IMR-90 (cell line): ENCODE measurements around the gene C3AR1. TPM values are rescaled to one million over a fixed set of nuclear protein-coding genes. Genes with fewer than 3 reads are reported as not detected.

Experiments used
- ATAC-seq: fragments of 200-7000 bp; cut with Tn5 transposase; 2 replicates; pipeline ENCODE4 v1.9.1; 2020; ENCODE audit warnings: low read depth, mild to moderate bottlenecking, moderate library complexity
- BruUV-seq: library from RNA; stranded (reverse); fragments of 400-500 nt; replicated peaks from 2 replicates; lab custom pipeline; 2021; lab: Mats Ljungman, UMichigan
- CTCF ChIA-PET: fragments of 300-600 bp; formaldehyde crosslinking; extraction: SDS; loops from one replicate; lab custom pipeline; 2021; ENCODE audit warnings: antibody characterized with exemption; lab: Yijun Ruan, JAX
- POLR2A ChIA-PET: fragments of 300-600 bp; sonication (Branson Sonifier 250); formaldehyde crosslinking; loops from one replicate; lab custom pipeline; 2022; ENCODE audit warnings: antibody characterized with exemption; ENCODE audit not compliant: unreplicated experiment; lab: Charles Lee
- DNase-seq: peaks from one replicate; pipeline ENCODE4 v3.0.0; 2013
- H2AFZ ChIP-seq: replicated peaks from 2 replicates; pipeline ENCODE3; 2013; ENCODE audit warnings: low read length, mild to moderate bottlenecking; ENCODE audit not compliant: poor library complexity
- H2AK5ac ChIP-seq: 2 replicates; pipeline ENCODE4 v1.6.1; 2013; ENCODE audit warnings: low read depth, low read length, inconsistent platforms
- H2AK9ac ChIP-seq: replicated peaks from 2 replicates; pipeline ENCODE3; 2013; ENCODE audit warnings: mild to moderate bottlenecking, low read depth, low read length, moderate library complexity; ENCODE audit not compliant: poor library complexity
- H2BK120ac ChIP-seq: 2 replicates; pipeline ENCODE4 v1.6.1; 2013; ENCODE audit warnings: low read depth, low read length, inconsistent platforms
- H2BK15ac ChIP-seq: 3 replicates; pipeline ENCODE4 v1.6.1; 2013; ENCODE audit warnings: low read depth, low read length, inconsistent platforms
- H2BK20ac ChIP-seq: 2 replicates; pipeline ENCODE4 v1.6.1; 2013; ENCODE audit warnings: low read depth, mild to moderate bottlenecking, inconsistent platforms, low read length, moderate library complexity
- H2BK5ac ChIP-seq: 2 replicates; pipeline ENCODE4 v1.6.1; 2013; ENCODE audit warnings: mild to moderate bottlenecking, low read depth, low read length, inconsistent platforms; ENCODE audit not compliant: poor library complexity, severe bottlenecking
- H3K14ac ChIP-seq: replicated peaks from 2 replicates; pipeline ENCODE4 v1.6.1; 2013; ENCODE audit warnings: low read depth, low read length, inconsistent platforms
- H3K18ac ChIP-seq: 2 replicates; pipeline ENCODE4 v1.6.1; 2013; ENCODE audit warnings: low read depth, low read length, control low read depth
- H3K23ac ChIP-seq: 2 replicates; pipeline ENCODE4 v1.6.1; 2013; ENCODE audit warnings: low read depth, low read length, inconsistent platforms
- H3K27ac ChIP-seq: 2 replicates; pipeline ENCODE4 v1.5.1; 2013; ENCODE audit warnings: mild to moderate bottlenecking, control low read depth, low read length; ENCODE audit not compliant: insufficient read depth
- H3K27me3 ChIP-seq: 2 replicates; pipeline ENCODE4 v1.6.1; 2013; ENCODE audit warnings: low read length; ENCODE audit not compliant: control insufficient read depth, insufficient read depth
- H3K36me3 ChIP-seq: 2 replicates; pipeline ENCODE4 v1.6.1; 2013; ENCODE audit warnings: low read length, mixed read lengths; ENCODE audit not compliant: control insufficient read depth, insufficient read depth
- H3K4ac ChIP-seq: 2 replicates; pipeline ENCODE4 v1.6.1; 2013; ENCODE audit warnings: low read depth, low read length, inconsistent platforms
- H3K4me1 ChIP-seq: 2 replicates; pipeline ENCODE4 v1.6.1; 2013; ENCODE audit warnings: low read length, mixed read lengths; ENCODE audit not compliant: control insufficient read depth, insufficient read depth
- H3K4me2 ChIP-seq: 2 replicates; pipeline ENCODE4 v1.6.1; 2013; ENCODE audit warnings: low read depth, mild to moderate bottlenecking, control low read depth, low read length, moderate library complexity
- H3K4me3 ChIP-seq: 2 replicates; pipeline ENCODE4 v1.5.1; 2013; ENCODE audit warnings: low read depth, mild to moderate bottlenecking, control low read depth, low read length, moderate library complexity; ENCODE audit not compliant: insufficient read depth
- H3K56ac ChIP-seq: 2 replicates; pipeline ENCODE4 v1.6.1; 2013; ENCODE audit warnings: low read length, inconsistent platforms; ENCODE audit not compliant: insufficient read depth; ENCODE audit errors: extremely low read depth
- H3K79me1 ChIP-seq, 2 experiments: 2 replicates each; pipeline ENCODE4 v1.6.1; 2013; ENCODE audit warnings: low read length in 2 of 2, inconsistent platforms in 1 of 2, low read depth in 1 of 2
- H3K9ac ChIP-seq: 2 replicates; pipeline ENCODE4 v1.6.1; 2013; ENCODE audit warnings: low read depth, low read length, control low read depth
- H3K9me1 ChIP-seq: 2 replicates; pipeline ENCODE4 v1.6.1; 2013; ENCODE audit warnings: low read length, inconsistent platforms; ENCODE audit not compliant: insufficient read depth
- H3K9me3 ChIP-seq: 2 replicates; pipeline ENCODE4 v1.6.1; 2013; ENCODE audit warnings: low read length; ENCODE audit not compliant: control insufficient read depth, insufficient read depth
- H4K20me1 ChIP-seq: 2 replicates; pipeline ENCODE4 v1.6.1; 2013; ENCODE audit warnings: low read length, inconsistent platforms; ENCODE audit not compliant: insufficient read depth
- H4K5ac ChIP-seq: 2 replicates; pipeline ENCODE4 v1.6.1; 2013; ENCODE audit warnings: mild to moderate bottlenecking, low read depth, low read length, control low read depth
- H4K8ac ChIP-seq, 2 experiments: 2 replicates each; pipeline ENCODE4 v1.6.1; 2013; ENCODE audit warnings: low read depth in 2 of 2, low read length in 2 of 2, control low read depth in 1 of 2, inconsistent platforms in 1 of 2
- H4K91ac ChIP-seq: 2 replicates; pipeline ENCODE4 v1.6.1; 2013; ENCODE audit warnings: low read depth, low read length, inconsistent platforms; ENCODE audit not compliant: insufficient read depth
- BHLHE40 ChIP-seq: fragments of 150-350 bp; IDR thresholded peaks from 2 replicates; pipeline ENCODE4 v1.6.1; 2016; ENCODE audit warnings: mild to moderate bottlenecking, low read depth, low read length
- CEBPB ChIP-seq: IDR thresholded peaks from 2 replicates; pipeline ENCODE4 v1.6.1; 2012; ENCODE audit warnings: low read depth, low read length, improper control_type of control experiment
- CHD1 ChIP-seq: IDR thresholded peaks from 2 replicates; pipeline ENCODE4 v1.6.1; 2012; ENCODE audit warnings: low read depth, low read length, improper control_type of control experiment
- FOS ChIP-seq: fragments of 150-350 bp; IDR thresholded peaks from 2 replicates; pipeline ENCODE4 v1.6.1; 2016; ENCODE audit warnings: low read depth, low read length
- MAFK ChIP-seq: IDR thresholded peaks from 2 replicates; pipeline ENCODE4 v1.6.1; 2012; ENCODE audit warnings: low read depth, low read length, improper control_type of control experiment
- MAZ ChIP-seq: IDR thresholded peaks from 2 replicates; pipeline ENCODE4 v1.6.1; 2012; ENCODE audit warnings: low read depth, mild to moderate bottlenecking, low read length, improper control_type of control experiment, moderate library complexity, borderline replicate concordance
- NFE2L2 ChIP-seq: fragments of 150-350 bp; IDR thresholded peaks from 2 replicates; pipeline ENCODE4 v1.6.1; 2016; ENCODE audit warnings: low read depth, mild to moderate bottlenecking, low read length
- RCOR1 ChIP-seq: IDR thresholded peaks from 2 replicates; pipeline ENCODE4 v1.6.1; 2012; ENCODE audit warnings: mild to moderate bottlenecking, low read length, improper control_type of control experiment; ENCODE audit not compliant: insufficient replicate concordance
- SMC3 ChIP-seq: fragments of 150-350 bp; IDR thresholded peaks from 2 replicates; pipeline ENCODE4 v1.6.1; 2016; ENCODE audit warnings: low read depth, mild to moderate bottlenecking, antibody characterized with exemption, low read length, moderate library complexity
- WGBS, 2 experiments: methylation state at CpG; one replicate each; pipeline versions ENCODE4 v1.1.5 to v1.1.7; 2013; ENCODE audit warnings: missing lambda C conversion rate in 2 of 2; ENCODE audit not compliant: insufficient read length in 1 of 2; ENCODE audit errors: extremely low coverage in 2 of 2; 5-methylcytosine and 5-hydroxymethylcytosine counted together
- dilution Hi-C: fragments of 300-500 bp; cut with HindIII; formaldehyde crosslinking; loops from one replicate; pipeline ENCODE4 v1.14.3; 2018; ENCODE audit warnings: low sequenced_read_pairs; ENCODE audit not compliant: unreplicated experiment
- in situ Hi-C: fragments of 300-500 bp; cut with MboI; formaldehyde crosslinking; loops from 3 replicates; pipeline ENCODE4 v1.14.3; 2019; ENCODE audit warnings: low sequenced_read_pairs, inconsistent platforms, mixed read lengths
- intact Hi-C: fragments of 100-400 bp; cut with micrococcal nuclease; formaldehyde crosslinking; loops from 2 replicates; pipeline ENCODE4 v1.10.0; 2022
- polyA plus RNA-seq, 3 experiments: library from polyadenylated mRNA; depleted of rRNA; stranded (reverse); fragments of >200 nt; gene quantifications; 2 replicates each; pipeline ENCODE4 v1.2.3, GENCODE V29; 2012; ENCODE audit warnings: low replicate concordance in 1 of 3
- total RNA-seq: library from RNA; depleted of rRNA; stranded (reverse); fragments of >200 nt; gene quantifications from 2 replicates; pipeline ENCODE4 v1.2.3, GENCODE V29; 2012
- TF ChIP-seq, protein P1 (sequence below): fragments of 150-350 bp; IDR thresholded peaks from 2 replicates; pipeline ENCODE4 v1.6.1; 2016; ENCODE audit warnings: low read depth, mild to moderate bottlenecking, low read length, moderate library complexity, borderline replicate concordance
- TF ChIP-seq, protein P2 (sequence below): conservative IDR thresholded peaks from 2 replicates; pipeline ENCODE4 v1.5.1; 2012; ENCODE audit warnings: mild to moderate bottlenecking, low read depth, low read length, improper control_type of control experiment

The C3AR1 gene
- total and polyA plus RNA-seq, 2 of the 4 experiments (the other 2 are of a cell fraction): 0.31 to 0.36 TPM

DNA sequence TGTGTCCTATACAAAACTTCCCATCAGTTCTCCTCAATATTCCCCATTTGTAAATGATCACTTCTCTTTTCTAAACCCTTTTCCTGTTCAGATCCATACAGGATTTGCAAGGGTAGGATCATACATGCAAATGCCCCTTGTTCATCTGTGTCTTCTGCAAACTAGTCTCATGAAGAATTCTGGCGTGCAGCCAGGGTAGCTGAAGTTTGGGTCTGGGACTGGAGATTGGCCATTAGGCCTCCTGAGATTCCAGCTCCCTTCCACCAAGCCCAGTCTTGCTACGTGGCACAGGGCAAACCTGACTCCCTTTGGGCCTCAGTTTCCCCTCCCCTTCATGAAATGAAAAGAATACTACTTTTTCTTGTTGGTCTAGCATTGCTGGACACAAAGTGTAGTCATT lies 11.3 kb downstream of the C3AR1 start:
- Histone ChIP-seq H4K5ac (no peak overlapping the region), H3K9ac (no peak overlapping the region), H3K4ac (no peak overlapping the region), H3K14ac (no peak overlapping the region), H3K18ac (no peak overlapping the region), H3K79me1 (no peaks in the 10 kb centered on the region; a peak in 1 of 4 replicates), H3K4me3 (no peak overlapping the region), H2BK5ac (no peak overlapping the region), H3K56ac (no peak overlapping the region), H3K9me3 (no peaks in the 10 kb centered on the region), H3K27me3 (no peaks in the 10 kb centered on the region), H3K4me1 (peaks cover 1% of the 10 kb centered on the region; the same call in 1 of the 2 replicates), H2AK9ac (no peak overlapping the region), H4K91ac (no peak overlapping the region), H2BK120ac (no peak overlapping the region), H2AK5ac (no peak overlapping the region), H2BK20ac (no peak overlapping the region), H4K8ac (no peak overlapping the region), H3K4me2 (no peak overlapping the region), H3K27ac (no peak overlapping the region), H3K23ac (no peak overlapping the region), H3K36me3 (peaks cover 20% of the 10 kb centered on the region), H4K20me1 (no peaks in the 10 kb centered on the region), H2BK15ac (no peak overlapping the region), H2AFZ (no peak overlapping the region), H3K9me1 (peaks cover 2% of the 10 kb centered on the region; the same call in 1 of the 2 replicates)
- CTCF ChIA-PET: interaction anchor here (1.4 kb wide), 1 partner anchor 9 kb away, joined by 4 read pairs; no protein-coding TSS in a partner anchor
- intact Hi-C loops (no loop called here), in situ Hi-C loops (no loop called here), dilution Hi-C loops (no loop called here)
- ATAC-seq (no peak), DNase-seq (no peak)
- BruUV-seq: no TSS peak
- no CpG with 5 or more reads among the region's 2 CpGs for WGBS, 2 experiments
- POLR2A ChIA-PET: no interaction called here
- TF ChIP-seq BHLHE40 (no peak), RCOR1 (no peak), MAFK (no peak), FOS (no peak), CHD1 (no peak), NFE2L2 (no peak), SMC3 (no peak), CEBPB (no peak), MAZ (no peak)
- TF ChIP-seq, protein P1, sequence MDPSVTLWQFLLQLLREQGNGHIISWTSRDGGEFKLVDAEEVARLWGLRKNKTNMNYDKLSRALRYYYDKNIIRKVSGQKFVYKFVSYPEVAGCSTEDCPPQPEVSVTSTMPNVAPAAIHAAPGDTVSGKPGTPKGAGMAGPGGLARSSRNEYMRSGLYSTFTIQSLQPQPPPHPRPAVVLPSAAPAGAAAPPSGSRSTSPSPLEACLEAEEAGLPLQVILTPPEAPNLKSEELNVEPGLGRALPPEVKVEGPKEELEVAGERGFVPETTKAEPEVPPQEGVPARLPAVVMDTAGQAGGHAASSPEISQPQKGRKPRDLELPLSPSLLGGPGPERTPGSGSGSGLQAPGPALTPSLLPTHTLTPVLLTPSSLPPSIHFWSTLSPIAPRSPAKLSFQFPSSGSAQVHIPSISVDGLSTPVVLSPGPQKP: no peak
- TF ChIP-seq, protein P2, sequence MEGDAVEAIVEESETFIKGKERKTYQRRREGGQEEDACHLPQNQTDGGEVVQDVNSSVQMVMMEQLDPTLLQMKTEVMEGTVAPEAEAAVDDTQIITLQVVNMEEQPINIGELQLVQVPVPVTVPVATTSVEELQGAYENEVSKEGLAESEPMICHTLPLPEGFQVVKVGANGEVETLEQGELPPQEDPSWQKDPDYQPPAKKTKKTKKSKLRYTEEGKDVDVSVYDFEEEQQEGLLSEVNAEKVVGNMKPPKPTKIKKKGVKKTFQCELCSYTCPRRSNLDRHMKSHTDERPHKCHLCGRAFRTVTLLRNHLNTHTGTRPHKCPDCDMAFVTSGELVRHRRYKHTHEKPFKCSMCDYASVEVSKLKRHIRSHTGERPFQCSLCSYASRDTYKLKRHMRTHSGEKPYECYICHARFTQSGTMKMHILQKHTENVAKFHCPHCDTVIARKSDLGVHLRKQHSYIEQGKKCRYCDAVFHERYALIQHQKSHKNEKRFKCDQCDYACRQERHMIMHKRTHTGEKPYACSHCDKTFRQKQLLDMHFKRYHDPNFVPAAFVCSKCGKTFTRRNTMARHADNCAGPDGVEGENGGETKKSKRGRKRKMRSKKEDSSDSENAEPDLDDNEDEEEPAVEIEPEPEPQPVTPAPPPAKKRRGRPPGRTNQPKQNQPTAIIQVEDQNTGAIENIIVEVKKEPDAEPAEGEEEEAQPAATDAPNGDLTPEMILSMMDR: no peak
